SIG-M5 treated with dmso at 0.1 percent for 504 hours (cell line): ENCODE data around the gene TOMM22.

Experiments used
- DNase-seq: peaks from one replicate; lab custom pipeline; 2025; ENCODE audit not compliant: unreplicated experiment; lab: John Stamatoyannopoulos, UW

Gene TOMM22

GRCh38 chr22:38713921-38714320 is 32.2 kb downstream of the TOMM22 start:
- DNase-seq: no peak

GRCh38 chr22:38715176-38715764 is 33.5 kb downstream of the TOMM22 start:
- no peak for DNase-seq

- no peak for DNase-seq
Observed at GRCh38 chr22:38715852-38716251, 34.1 kb downstream of the TOMM22 start.

GRCh38 chr22:38716271-38716670 is 34.5 kb downstream of the TOMM22 start:
- DNase-seq: no peak

- DNase-seq: no peak
Observed at GRCh38 chr22:38716826-38717225, 35.1 kb downstream of the TOMM22 start.

- no peak for DNase-seq
Observed at GRCh38 chr22:38717244-38717643, 35.5 kb downstream of the TOMM22 start.

GRCh38 chr22:38718414-38718813 is 36.7 kb downstream of the TOMM22 start:
- DNase-seq: no peak

- DNase-seq: no peak
Observed at GRCh38 chr22:38719196-38719595, 37.4 kb downstream of the TOMM22 start.

GRCh38 chr22:38720350-38720749 is 38.6 kb downstream of the TOMM22 start:
- DNase-seq: no peak

GRCh38 chr22:38721551-38721950 is 39.8 kb downstream of the TOMM22 start:
- no peak for DNase-seq

GRCh38 chr22:38724176-38724575 is 42.4 kb downstream of the TOMM22 start:
- no peak for DNase-seq

GRCh38 chr22:38724926-38725571 is 43.3 kb downstream of the TOMM22 start:
- peak; percentile 31 for DNase-seq

- DNase-seq: no peak
Observed at GRCh38 chr22:38725900-38726655, 44.3 kb downstream of the TOMM22 start.

GRCh38 chr22:38727123-38727522 is 45.4 kb downstream of the TOMM22 start:
- no peak for DNase-seq

- DNase-seq: no peak
Observed at GRCh38 chr22:38727530-38728451, 46.0 kb downstream of the TOMM22 start.

- DNase-seq: no peak
Observed at GRCh38 chr22:38728871-38729796, 47.4 kb downstream of the TOMM22 start.

GRCh38 chr22:38729946-38730345 is 48.2 kb downstream of the TOMM22 start:
- DNase-seq: no peak

GRCh38 chr22:38730411-38730871 is 48.7 kb downstream of the TOMM22 start:
- no peak for DNase-seq

- no peak for DNase-seq
Observed at GRCh38 chr22:38731703-38732161, 50.0 kb downstream of the TOMM22 start.

- no peak for DNase-seq
Observed at GRCh38 chr22:38732251-38732815, 50.6 kb downstream of the TOMM22 start.
